PC-3 (cell line): ENCODE results near the gene BAZ2A.

ENCODE experiments used
- CTCF ChIP-seq: fragments of 300-600 bp; sonication (generic); conservative IDR thresholded peaks from 2 replicates; pipeline ENCODE4 v1.5.1; 2017; ENCODE audit warnings: antibody characterized with exemption, low read depth, mild to moderate bottlenecking, low read length
- EZH2phosphoT487 ChIP-seq: fragments of 300-600 bp; sonication (generic); IDR thresholded peaks from 2 replicates; pipeline ENCODE4 v1.6.1; 2018; ENCODE audit warnings: mild to moderate bottlenecking, antibody characterized with exemption, low read length, borderline replicate concordance

- TF ChIP-seq CTCF (no peak), EZH2phosphoT487 (no peak)
These were observed 2.8 kb upstream of the BAZ2A start for GRCh38 chr12:56632701-56633467.
